Esophagus muscularis mucosa (tissue), 4 donors: ENCODE measurements around the gene ABHD8.

Experiments
- EP300 ChIP-seq: sonication (generic); formaldehyde crosslinking; IDR thresholded peaks from one replicate; pipeline ENCODE4 v1.6.1; 2017; ENCODE audit warnings: antibody characterized with exemption
- POLR2A ChIP-seq: fragments of 450-650 bp; IDR thresholded peaks from one replicate; pipeline ENCODE4 v1.6.1; 2017; ENCODE audit warnings: antibody characterized with exemption, moderate library complexity, mild to moderate bottlenecking, low read depth
- POLR2AphosphoS5 ChIP-seq, 2 donors: sonication (generic); formaldehyde crosslinking; IDR thresholded peaks; one replicate each; pipeline ENCODE4 v1.6.1; 2017; ENCODE audit warnings: antibody characterized with exemption in 2 of 2
- TF ChIP-seq, protein P1 (sequence below), 3 experiments: fragments of 200-600 bp in 2 of 3; fragments of 450-650 bp in 1 of 3; sonication (generic) in 2 of 3; IDR thresholded peaks; one replicate each; pipeline ENCODE4 v1.5.1; 2017 to 2019; ENCODE audit warnings: antibody characterized with exemption in 3 of 3, mild to moderate bottlenecking in 2 of 3, moderate library complexity in 1 of 3

DNA sequence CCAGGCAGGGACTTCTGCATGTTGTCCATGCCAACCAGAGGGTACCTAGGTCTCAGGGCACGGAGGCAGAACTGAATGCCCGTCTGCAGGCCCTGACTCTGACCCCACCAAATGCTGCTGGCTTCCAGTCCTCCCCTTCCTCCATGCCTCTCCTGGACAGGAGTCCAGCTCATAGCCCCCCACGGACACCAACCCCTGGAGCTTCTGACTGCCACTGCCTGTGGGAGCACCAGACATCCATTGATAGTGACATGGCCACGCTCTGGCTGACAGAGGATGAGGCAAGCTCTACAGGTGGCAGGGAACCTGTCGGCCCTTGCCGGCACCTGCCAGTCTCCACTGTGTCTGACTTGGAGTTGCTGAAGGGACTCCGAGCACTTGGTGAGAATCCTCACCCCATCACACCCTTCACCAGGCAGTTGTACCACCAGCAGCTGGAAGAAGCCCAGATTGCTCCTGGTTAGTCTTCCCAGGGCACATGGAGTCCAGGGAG, 19.7 kb downstream of the ABHD8 start:
- TF ChIP-seq, protein P1, sequence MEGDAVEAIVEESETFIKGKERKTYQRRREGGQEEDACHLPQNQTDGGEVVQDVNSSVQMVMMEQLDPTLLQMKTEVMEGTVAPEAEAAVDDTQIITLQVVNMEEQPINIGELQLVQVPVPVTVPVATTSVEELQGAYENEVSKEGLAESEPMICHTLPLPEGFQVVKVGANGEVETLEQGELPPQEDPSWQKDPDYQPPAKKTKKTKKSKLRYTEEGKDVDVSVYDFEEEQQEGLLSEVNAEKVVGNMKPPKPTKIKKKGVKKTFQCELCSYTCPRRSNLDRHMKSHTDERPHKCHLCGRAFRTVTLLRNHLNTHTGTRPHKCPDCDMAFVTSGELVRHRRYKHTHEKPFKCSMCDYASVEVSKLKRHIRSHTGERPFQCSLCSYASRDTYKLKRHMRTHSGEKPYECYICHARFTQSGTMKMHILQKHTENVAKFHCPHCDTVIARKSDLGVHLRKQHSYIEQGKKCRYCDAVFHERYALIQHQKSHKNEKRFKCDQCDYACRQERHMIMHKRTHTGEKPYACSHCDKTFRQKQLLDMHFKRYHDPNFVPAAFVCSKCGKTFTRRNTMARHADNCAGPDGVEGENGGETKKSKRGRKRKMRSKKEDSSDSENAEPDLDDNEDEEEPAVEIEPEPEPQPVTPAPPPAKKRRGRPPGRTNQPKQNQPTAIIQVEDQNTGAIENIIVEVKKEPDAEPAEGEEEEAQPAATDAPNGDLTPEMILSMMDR (IDR thresholded peaks at IDR 0.05) = no peak
- TF ChIP-seq POLR2A (no peak), EP300 (no peak), POLR2AphosphoS5 (IDR thresholded peaks at IDR 0.05) (no peak)
